GM19025 (cell line): ENCODE data around the gene PCA3.

Source experiments
- ATAC-seq: cut with Tn5 transposase; IDR thresholded peaks from one replicate; pipeline ENCODE4 v1.9.1; 2021; ENCODE audit warnings: mild to moderate bottlenecking, low read depth, moderate library complexity; ENCODE audit not compliant: unreplicated experiment

PCA3 gene

DNA sequence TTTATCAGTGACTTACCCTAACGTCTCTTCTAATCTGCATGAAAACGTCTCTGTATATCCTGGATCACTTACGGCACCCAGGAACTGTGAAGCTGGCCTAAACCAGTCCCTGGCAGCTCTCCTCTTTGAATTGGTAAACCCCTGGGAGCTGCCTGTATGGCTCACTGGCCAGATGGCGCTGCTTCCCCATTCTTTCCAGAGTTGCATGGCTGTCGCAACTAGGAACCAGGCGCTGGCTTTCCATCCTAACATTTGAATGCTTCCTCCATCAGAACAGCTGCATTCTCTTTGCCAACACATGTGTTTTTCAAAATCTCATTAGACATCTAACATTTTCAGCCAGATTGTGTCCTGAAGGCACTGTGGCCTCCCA lies 8.0 kb upstream of the PCA3 start:
- ATAC-seq, result no peak

DNA sequence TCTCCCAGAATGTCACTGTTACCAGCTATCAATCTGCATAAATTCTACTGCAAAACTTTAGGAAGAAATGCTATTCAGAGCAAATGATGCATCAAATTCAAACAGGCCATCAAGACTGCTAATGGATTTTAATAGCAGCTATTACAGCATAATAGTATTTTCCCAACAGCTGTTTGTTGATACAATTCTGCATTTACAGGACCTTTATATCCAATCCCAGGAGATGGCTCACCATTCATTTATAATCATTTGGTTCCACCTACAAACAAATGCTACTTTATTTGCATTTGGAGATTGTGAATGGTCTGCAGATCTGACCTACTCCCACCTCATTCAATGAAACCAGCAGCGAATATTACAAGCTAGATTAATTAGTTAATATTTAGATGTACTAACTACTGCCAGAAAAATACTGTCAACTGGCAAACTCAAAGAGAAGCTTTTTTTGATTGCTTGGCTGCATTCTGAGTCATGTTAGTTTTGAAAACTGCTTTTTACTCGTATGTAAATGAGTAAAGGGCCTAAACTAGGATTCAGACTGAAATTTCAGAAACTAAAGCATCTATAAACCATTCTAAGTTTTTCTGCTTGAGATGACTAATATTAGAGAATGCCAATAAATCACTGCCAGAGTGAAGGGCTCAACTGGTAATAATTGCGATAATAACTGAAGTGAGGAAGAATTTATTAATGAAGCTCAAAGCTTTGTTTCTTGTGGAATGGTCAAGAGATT lies 7.1 kb upstream of the PCA3 start:
- no peak for ATAC-seq

DNA sequence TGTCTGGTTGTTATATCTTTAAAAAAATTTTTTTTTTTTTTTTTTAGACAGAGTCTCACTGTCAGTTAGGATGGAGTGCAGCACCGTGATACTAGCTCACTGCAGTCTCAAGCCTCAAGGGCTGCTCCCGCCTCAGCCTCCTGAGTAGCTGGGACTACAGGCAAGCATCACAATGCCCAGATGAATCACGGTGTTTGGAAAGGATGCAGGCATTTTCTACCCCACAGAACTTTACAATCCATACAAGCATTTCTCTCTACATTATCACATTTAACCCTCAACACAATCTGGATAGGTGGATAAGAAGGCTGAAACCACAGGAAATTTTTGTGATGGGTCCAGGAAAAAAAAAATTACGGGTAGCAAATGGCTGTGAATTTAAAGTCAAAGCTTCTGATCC lies 5.8 kb upstream of the PCA3 start:
- ATAC-seq, result no peak

DNA sequence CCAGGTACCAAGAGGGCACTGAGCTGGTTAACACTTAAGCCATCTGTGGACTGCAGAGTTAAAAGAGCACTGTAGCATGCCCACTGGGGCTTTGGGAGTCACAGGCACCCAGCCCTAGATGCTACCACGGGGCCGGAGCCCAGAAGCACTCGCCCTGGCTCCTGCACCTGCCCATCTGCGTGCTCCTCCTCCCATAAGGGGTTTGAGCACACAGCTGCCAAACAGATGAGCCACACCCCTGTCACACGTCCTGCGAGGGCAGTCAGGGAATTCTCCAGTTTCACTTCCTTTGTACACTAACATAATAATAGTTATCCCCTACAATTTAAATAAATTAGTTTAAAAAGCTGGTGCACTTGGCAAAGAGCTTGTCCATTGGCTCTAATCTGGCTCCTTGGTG lies 4.5 kb upstream of the PCA3 start:
- ATAC-seq, result no peak

DNA sequence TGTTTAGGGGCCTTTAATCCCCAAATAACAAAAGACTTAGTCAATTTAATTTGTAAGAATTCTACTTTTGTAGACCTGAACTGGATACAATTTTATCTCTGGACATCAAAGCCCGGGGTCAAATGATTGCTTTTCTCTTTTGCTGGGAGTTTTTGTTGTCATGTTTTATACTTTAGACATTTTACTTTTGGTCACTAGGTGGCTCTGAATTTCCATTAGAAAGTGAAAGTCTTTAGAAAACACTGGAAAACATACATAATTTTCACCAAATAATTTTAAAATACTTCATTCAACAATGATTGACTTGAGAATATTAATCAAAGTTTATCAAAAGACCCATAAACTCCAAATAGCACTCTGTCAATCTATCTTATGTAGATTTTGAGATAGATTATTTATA lies 2.8 kb upstream of the PCA3 start:
- ATAC-seq, result no peak

DNA sequence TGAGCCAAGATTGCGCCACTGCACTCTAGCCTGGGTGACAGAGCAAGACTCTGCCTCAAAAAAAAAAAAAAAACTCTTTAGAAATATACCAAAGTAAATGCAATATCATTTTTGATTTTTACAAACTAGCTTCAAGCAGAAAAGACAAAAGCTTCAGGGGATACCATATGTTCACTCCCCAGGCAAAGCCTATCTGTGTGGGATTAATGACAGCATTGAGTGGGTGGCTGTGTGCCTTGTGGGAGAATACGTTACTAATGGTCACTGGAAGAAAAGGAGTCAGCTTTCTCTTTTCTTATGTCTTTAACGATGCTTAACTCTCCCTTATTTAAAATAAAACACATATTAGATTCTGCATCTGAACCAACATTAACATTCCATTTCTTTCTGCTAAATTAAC lies 1.9 kb downstream of the PCA3 start:
- no peak for ATAC-seq

DNA sequence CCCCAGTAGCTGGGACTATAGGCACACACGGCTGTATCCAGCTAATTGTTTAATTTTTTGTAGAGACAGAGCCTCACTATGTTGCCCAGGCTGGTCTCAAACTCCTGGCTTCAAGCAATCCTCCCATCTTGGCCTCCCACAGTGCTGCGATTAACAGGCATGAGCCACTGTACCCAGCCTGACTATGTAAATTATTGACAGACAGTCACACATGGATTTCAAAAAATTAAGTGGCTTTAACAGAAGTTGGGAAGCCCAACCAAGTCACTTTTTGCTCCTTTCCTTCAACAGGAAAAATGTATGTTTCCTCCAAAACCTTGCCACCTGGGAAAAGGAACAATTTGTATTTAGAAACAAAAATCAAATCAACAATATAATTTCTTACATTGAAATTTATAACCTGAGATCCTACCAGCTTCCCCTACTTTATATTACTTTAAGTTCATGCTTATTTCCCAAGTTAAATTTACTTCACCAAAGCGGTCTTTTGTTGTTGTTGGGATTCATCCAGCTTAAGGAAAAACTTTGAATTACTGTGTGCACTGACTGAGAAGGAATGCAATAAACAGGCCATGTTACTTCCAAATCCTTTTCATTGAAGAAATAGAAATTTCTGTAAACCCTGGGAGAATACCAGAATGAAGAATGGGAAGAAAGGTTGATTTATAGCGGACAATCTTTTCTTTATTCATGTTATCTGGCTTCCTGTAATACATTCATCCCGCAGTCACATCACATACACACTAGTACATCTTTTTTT lies 8.6 kb downstream of the PCA3 start:
- no peak for ATAC-seq

DNA sequence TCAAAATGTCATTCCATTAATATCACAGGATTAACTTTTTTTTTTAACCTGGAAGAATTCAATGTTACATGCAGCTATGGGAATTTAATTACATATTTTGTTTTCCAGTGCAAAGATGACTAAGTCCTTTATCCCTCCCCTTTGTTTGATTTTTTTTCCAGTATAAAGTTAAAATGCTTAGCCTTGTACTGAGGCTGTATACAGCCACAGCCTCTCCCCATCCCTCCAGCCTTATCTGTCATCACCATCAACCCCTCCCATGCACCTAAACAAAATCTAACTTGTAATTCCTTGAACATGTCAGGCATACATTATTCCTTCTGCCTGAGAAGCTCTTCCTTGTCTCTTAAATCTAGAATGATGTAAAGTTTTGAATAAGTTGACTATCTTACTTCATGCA lies 20.6 kb downstream of the PCA3 start:
- ATAC-seq, result no peak

DNA sequence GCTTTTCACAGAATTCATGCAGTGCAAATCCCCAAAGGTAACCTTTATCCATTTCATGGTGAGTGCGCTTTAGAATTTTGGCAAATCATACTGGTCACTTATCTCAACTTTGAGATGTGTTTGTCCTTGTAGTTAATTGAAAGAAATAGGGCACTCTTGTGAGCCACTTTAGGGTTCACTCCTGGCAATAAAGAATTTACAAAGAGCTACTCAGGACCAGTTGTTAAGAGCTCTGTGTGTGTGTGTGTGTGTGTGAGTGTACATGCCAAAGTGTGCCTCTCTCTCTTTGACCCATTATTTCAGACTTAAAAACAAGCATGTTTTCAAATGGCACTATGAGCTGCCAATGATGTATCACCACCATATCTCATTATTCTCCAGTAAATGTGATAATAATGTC lies 21.3 kb downstream of the PCA3 start:
- ATAC-seq, result no peak

DNA sequence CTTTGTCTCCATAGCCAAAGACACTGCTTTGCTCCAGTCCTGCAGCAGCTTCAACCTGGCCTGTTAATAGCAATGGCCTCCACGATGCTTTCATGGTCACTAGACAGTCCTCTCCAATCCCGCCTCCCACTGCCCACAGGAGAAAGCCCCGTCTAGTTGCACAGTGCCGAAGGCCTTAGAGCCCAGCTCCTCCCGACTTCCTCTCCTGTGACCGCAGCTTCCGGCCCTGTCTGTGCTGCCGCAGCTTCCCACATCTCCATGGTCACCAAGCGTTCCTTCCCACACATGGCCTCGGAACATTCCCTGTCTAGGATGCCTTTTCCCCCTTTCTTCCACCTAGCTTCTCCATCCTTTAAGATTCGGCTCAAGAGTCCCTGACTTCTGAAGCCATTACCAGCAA lies 23.4 kb downstream of the PCA3 start:
- no peak for ATAC-seq

DNA sequence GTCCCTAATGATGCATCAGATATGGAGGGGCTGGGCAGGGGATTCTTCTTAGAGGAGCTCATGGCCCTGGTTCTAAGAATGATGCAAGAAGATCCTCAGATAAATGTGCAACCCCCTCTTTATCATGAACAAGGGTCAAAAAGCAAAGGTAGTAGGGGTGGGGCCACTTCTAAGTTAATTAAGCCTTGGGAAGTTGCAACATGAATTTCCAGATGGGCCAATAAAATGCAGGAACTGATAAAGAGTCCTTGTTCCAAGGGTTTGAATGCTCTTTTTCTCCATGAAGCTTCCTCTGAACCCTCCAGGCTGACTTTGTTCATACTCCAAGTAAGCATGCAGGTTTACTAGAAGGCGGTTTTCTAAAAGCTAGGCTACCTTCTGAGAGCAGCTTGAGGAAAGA lies 25.6 kb downstream of the PCA3 start:
- no peak for ATAC-seq

DNA sequence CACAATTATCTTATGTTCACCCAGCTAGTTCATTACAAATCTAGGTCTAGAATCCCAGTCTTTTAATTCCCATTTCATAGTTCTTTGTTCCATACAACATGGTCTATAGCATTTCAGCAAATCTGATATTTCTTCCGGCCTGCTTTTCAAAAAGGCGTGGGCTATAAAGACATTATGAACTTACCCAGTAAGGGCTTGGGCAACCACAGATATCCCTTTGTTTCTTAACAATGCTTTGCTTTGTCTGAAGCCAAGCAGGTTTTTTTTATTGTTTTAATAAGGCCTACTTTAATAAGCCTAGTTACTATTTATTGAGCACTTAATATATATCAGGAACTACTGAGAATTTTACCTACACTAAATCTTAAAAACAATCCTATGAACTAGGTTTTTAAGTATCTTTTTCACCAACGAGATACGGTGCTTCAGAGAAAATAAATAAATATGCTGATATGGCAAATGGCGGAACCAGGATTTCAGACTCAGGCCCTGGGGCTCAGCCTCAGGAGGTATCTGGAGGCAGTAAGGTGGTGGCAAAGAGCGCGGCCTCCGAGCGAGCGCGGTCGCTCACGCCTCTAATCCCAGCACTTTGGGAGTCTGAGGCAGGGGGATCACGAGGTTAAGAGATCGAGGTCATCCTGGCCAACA lies 29.7 kb downstream of the PCA3 start:
- no peak for ATAC-seq

DNA sequence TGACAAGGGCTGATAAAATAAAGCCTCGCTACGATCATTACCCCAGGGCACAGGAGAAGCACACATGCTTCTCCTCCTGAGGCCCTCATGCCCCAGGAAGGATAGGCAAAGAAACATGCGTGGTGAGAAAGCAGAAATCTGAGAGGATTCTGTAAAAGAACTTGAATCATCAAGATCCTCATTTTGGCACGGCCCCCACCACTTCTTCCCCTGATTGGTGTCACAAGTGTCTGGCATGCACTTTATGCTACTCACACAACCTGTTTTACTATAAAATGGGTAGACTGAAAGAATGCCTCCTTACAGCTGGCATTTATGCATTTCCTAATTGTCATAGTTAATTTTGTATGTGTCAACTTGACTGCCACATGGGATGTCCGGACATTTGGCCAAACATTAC lies 32.1 kb downstream of the PCA3 start:
- no peak for ATAC-seq

DNA sequence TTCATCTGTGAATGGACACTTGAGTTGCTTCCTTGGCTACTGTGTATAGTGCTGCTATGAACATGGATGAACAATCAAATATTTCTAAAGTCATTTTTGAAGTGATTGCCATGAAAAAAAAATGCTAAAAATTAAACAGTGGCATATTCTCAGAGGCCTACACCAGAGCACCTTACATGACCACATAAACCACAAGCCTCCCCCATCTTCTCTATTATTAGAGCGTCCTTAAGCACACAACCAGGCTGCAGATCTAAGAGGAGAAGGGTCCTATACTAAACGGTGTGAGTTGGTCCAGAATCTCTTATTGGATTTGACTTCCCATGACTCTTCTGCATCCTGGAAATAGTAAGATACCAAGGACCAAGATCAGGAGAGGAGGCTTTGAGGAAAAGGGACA lies 34.3 kb downstream of the PCA3 start:
- ATAC-seq, result no peak

DNA sequence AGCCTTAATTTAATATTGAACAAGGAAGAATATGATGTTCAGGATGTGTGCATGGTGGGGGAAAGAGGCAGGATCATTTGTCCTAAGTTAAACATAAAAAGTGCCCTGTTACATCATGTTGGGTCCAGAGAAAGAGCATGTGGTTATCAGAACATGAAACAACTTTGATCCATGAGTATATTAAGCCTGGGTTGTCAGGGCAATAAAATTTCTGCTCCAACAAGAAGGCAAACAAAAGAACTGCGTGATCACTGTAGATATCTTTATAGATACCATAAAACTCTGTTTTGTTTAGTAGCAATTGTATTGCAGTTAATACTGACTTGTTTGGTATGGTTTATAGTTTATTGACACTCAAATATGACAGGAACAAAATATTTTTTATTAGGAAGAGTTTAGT lies 35.2 kb downstream of the PCA3 start:
- ATAC-seq, result no peak

DNA sequence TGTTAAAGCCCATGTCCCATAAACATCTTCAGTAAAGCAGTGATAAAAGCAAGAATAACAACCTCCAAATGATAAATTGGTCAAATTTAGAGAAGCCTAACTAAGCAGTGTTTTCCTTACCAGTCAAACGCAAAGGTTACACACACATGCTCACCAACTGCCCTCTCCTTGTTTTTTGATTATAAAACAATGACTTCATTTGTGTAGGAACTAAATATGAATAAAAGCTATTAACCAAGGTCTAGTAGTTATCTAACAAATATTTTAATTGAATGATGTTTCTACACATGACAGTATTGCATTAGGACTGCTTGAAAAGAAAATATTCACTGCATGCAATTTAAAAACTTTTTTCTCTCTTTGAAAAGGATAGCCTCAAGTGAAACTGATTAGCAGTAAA lies 36.7 kb downstream of the PCA3 start:
- no peak for ATAC-seq

DNA sequence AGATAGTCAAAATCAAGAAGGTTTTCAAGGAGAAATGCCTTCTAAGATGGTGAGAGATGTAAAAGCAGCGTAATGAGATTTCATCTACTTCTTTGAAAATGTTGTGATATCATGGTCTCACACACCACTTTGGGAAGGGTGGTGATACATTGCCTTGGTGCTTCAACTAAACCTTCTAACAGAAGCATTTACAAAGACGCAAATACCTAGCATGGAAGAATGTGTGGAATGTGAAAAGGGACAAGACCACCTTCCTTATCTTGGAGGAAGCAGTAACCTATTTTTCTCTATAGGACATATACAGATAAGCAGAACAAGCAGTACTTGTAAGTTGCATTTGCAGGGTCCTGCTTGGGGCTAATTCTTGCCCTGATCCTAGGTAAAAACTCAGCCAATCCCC lies 38.8 kb downstream of the PCA3 start:
- ATAC-seq, result no peak

DNA sequence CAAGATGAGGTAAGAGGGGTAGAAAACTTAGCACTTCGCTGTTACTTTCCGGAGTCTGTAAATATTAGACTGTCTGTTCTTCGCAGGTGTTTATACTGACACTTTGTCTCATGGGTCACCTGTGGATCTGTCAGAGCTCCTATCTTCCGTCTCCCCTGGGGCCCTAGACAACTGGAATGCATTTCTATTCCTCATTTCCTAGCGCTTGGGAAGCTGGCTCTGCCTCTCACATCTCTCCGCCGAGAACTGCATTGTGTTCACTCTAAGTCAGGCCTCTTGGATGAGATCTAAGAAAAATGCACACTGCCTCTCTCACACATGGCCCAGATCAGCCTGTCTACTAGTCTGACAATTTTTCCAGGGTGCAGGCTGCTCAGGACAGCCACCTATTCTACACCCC lies 39.5 kb downstream of the PCA3 start:
- ATAC-seq, result no peak

DNA sequence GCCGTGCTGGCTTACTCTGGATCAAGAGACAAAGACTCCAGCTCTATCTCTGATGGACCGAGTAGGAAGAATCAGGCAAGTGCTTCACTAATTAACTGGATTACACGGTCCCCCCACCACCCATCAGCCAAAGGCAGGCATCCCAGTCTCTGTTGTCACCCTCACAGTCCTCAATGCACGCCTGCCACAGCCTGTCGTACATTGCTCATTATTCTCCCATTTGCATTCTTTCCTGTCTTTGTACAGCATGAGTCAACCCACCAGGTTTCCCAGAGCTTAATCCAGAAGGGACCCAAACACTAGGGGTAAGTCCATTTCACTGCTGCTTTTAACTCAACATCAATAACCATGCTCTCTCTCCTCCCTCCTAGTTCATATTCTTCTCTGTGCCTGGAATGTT lies 44.4 kb downstream of the PCA3 start:
- no peak for ATAC-seq

DNA sequence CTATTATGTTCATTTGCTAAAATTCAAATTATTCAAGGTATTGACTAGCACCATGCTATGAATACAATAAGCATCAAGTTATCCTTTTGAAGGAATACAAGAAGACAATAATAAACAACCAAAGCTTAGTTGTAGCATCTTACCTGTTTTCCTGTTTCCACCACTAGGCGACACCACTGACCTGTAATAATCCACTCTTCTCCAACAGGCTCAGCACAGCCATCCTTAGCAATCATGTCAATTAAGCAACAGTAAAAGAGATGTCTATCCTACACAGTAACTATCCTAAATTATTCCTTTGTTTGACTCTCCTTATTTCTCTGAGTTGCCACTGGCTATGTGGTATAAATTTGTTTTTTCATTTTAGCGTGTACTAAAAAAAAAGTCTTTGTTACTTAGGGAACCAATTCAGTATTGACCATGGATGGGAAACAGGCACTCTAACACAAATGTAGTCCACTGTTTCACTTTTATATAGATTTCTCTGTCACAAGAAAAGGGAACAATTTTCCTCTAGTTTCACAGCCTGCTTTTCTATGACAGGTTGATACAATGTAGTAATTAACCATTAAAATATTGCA lies 46.2 kb downstream of the PCA3 start:
- no peak for ATAC-seq

DNA sequence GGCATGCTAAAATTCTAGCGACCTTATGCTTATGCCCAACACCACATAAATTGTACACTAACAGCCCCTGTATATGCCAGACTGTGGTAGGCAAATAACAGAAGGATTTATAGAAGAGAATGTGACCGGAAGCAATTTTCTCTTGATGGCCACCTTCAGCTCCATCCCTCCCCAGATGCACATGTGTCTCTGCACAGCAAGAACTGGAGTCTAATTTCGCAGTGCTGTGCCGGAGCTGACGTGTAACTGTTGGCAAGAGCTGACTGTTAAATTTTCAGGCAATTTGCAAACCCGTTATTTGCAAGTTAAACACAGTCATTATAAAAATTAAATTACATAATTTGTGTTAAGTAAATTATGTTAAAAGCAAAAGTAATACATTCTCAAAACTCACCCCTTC lies 48.4 kb downstream of the PCA3 start:
- no peak for ATAC-seq

DNA sequence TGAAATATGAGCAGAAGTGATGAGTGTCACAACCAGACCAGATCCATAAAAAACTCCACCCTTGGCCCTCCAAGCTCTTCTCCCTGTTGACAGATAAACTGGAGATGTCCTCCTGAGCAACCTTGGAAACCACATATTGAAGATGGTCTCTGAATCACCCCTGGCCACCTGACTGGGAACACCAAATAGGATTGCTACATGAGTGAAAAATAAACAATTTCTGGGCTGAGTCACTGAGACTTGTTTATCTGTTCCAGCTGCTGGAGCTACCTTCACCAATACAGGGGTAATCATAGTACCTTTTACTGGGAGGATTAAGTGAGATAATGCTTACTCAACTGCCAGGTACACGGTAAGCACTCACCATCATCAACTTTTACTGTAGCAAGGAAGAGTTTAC lies 53.3 kb downstream of the PCA3 start:
- ATAC-seq, result no peak
